D721Med (cell line): ENCODE results near the gene DDX39A.
"Not testable (repeated sequence)": the region's sequence is repeated elsewhere in the genome, so short reads cannot be mapped to it uniquely, and the experiment has no call there.

Experiments
- DNase-seq: peaks from one replicate; pipeline ENCODE4 v3.0.0; 2011; ENCODE audit warnings: low spot score; ENCODE audit not compliant: insufficient read length
- FAIRE-seq: peaks from 2 replicates; lab custom pipeline; 2011; peaks lifted over from hg19 to GRCh38; lab: Jason Lieb, UNC
- TF ChIP-seq, protein P1 (sequence below): IDR thresholded peaks from 2 replicates; pipeline ENCODE4 v1.5.1; 2012; ENCODE audit warnings: mild to moderate bottlenecking, control low read depth; ENCODE audit not compliant: insufficient read depth; ENCODE audit errors: missing control alignments

The DDX39A gene

GRCh38 chr19:14366529-14366928 is 52.6 kb downstream of the DDX39A start:
- FAIRE-seq: no peak
- TF ChIP-seq, protein P1, sequence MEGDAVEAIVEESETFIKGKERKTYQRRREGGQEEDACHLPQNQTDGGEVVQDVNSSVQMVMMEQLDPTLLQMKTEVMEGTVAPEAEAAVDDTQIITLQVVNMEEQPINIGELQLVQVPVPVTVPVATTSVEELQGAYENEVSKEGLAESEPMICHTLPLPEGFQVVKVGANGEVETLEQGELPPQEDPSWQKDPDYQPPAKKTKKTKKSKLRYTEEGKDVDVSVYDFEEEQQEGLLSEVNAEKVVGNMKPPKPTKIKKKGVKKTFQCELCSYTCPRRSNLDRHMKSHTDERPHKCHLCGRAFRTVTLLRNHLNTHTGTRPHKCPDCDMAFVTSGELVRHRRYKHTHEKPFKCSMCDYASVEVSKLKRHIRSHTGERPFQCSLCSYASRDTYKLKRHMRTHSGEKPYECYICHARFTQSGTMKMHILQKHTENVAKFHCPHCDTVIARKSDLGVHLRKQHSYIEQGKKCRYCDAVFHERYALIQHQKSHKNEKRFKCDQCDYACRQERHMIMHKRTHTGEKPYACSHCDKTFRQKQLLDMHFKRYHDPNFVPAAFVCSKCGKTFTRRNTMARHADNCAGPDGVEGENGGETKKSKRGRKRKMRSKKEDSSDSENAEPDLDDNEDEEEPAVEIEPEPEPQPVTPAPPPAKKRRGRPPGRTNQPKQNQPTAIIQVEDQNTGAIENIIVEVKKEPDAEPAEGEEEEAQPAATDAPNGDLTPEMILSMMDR: no peak

GRCh38 chr19:14364098-14364443 is 55.1 kb downstream of the DDX39A start:
- not testable (repeated sequence) for FAIRE-seq, DNase-seq

More at GRCh38 chr19:14366529-14366928, 52.6 kb downstream of the DDX39A start:
- no peak for DNase-seq

DNA sequence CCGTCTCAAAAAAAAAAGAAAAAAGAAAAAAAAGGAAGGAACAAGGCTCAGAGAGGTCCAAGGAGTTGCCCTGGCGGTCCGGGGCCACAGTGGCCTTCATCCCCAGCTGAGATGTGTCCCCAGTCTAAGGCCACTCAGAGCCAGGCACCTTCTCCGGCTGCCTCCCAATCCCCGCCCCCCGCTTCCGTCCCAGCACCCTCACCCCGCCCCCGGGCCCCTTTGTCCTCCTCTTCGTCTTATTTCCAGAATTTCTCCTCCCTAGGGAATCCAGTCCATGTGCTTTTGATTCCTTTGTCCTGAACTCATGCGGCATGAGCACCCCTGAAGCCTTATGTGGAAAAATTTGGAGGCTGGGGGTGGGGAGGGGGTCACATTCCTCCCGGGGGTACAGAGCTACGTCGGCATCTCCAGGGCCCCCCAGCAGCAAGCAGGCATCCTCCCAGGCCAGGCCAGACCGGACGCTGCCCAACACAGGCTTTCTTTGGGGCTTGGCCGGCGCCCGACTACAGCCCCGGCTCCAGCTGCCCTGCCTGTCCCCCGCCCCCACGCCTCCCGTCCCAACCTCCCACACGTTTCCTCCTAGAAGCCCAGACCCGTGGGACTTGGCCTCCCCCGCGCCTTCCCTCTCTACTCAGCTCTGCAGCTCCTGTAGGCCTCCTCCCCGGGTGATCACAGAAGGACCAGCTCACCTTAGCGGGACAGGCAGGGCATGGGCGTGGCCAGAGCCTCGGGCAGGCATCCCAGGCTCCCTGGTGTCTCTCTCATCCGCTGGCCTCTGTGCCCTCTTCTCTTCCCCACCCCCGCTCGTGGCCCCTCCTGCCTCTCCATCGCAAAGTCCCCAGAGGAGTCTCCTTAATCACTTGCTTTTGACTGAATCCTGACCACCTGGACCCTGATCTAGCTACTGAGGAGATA is 55.7 kb downstream of the DDX39A start:
- TF ChIP-seq, protein P1: no peak
- no peak for DNase-seq
- no peak for FAIRE-seq

GRCh38 chr19:14361824-14362223 is 57.3 kb downstream of the DDX39A start:
- no peak for FAIRE-seq

More at GRCh38 chr19:14361824-14362223, 57.3 kb downstream of the DDX39A start:
- TF ChIP-seq, protein P1: no peak
- no peak for DNase-seq
